ENCODE results near the gene PAX5. TPM values are rescaled to one million over a fixed set of nuclear protein-coding genes. Genes with fewer than 3 reads are reported as not detected.

PAX5 gene
- total RNA-seq, 3 donors from 2014 or later: 1.2 to 8.6 (median 1.7) TPM

GRCh38 chr9:36796671-36797419 is 237.2 kb downstream of the PAX5 start:
- Mint-ChIP-seq H3K4me1 (ENCODE audit: low read depth) (no peaks in the 10 kb centered on the region), H3K27me3 (ENCODE audit: low read depth) (peaks cover 6% of the 10 kb centered on the region), H3K4me3 (no peak overlapping the region), H3K9me3 (peaks cover 12% of the 10 kb centered on the region), H3K36me3 (ENCODE audit: insufficient read depth) (no peaks in the 10 kb centered on the region)
- ATAC-seq: no peak
- DNase-seq: no peak

- DNase-seq (no peak), ATAC-seq (no peak)
- Mint-ChIP-seq H3K4me3 (no peak overlapping the region), H3K9me3 (peaks cover 12% of the 10 kb centered on the region), H3K27me3 (ENCODE audit: low read depth) (peaks cover 5% of the 10 kb centered on the region), H3K4me1 (ENCODE audit: low read depth) (no peaks in the 10 kb centered on the region), H3K36me3 (ENCODE audit: insufficient read depth) (no peaks in the 10 kb centered on the region)
Observed at GRCh38 chr9:36794461-36794860, 239.6 kb downstream of the PAX5 start.

GRCh38 chr9:36793277-36793676 is 240.8 kb downstream of the PAX5 start:
- Mint-ChIP-seq H3K4me3 (no peak overlapping the region), H3K27me3 (ENCODE audit: low read depth) (peaks cover 5% of the 10 kb centered on the region), H3K36me3 (ENCODE audit: insufficient read depth) (no peaks in the 10 kb centered on the region), H3K9me3 (peaks cover 12% of the 10 kb centered on the region), H3K4me1 (ENCODE audit: low read depth) (no peaks in the 10 kb centered on the region)
- ATAC-seq: no peak
- DNase-seq: no peak

GRCh38 chr9:36791222-36791950 is 242.7 kb downstream of the PAX5 start:
- Mint-ChIP-seq H3K27me3 (ENCODE audit: low read depth) (peaks cover 6% of the 10 kb centered on the region), H3K36me3 (ENCODE audit: insufficient read depth) (no peaks in the 10 kb centered on the region), H3K9me3 (peaks cover 12% of the 10 kb centered on the region), H3K4me3 (no peak overlapping the region), H3K4me1 (ENCODE audit: low read depth) (no peaks in the 10 kb centered on the region)
- ATAC-seq (no peak), DNase-seq (no peak)

GRCh38 chr9:36789886-36790285 is 244.2 kb downstream of the PAX5 start:
- DNase-seq (no peak), ATAC-seq (no peak)
- H3K9me3 Mint-ChIP-seq: peaks cover 12% of the 10 kb centered on the region
- no peaks in the 10 kb centered on the region for H3K36me3 Mint-ChIP-seq (ENCODE audit: insufficient read depth)
- H3K4me1 Mint-ChIP-seq (ENCODE audit: low read depth): no peaks in the 10 kb centered on the region
- no peak overlapping the region for H3K4me3 Mint-ChIP-seq
- peaks cover 12% of the 10 kb centered on the region for H3K27me3 Mint-ChIP-seq (ENCODE audit: low read depth)

- peaks cover 6% of the 10 kb centered on the region for H3K9me3 Mint-ChIP-seq
- ATAC-seq: no peak
- peaks cover 12% of the 10 kb centered on the region for H3K27me3 Mint-ChIP-seq (ENCODE audit: low read depth)
- H3K4me1 Mint-ChIP-seq (ENCODE audit: low read depth): no peaks in the 10 kb centered on the region
- no peak for DNase-seq
- H3K4me3 Mint-ChIP-seq: no peak overlapping the region
- no peaks in the 10 kb centered on the region for H3K36me3 Mint-ChIP-seq (ENCODE audit: insufficient read depth)
Observed at GRCh38 chr9:36788534-36788933, 245.5 kb downstream of the PAX5 start.

GRCh38 chr9:36787709-36788108 is 246.4 kb downstream of the PAX5 start:
- H3K36me3 Mint-ChIP-seq (ENCODE audit: insufficient read depth): no peaks in the 10 kb centered on the region
- no peaks in the 10 kb centered on the region for H3K9me3 Mint-ChIP-seq
- no peak for ATAC-seq
- DNase-seq: no peak
- peaks cover 16% of the 10 kb centered on the region for H3K27me3 Mint-ChIP-seq (ENCODE audit: low read depth)
- H3K4me1 Mint-ChIP-seq (ENCODE audit: low read depth): no peaks in the 10 kb centered on the region
- no peak overlapping the region for H3K4me3 Mint-ChIP-seq

Other genes with a start within 250 kb of the PAX5 start
- gene ZCCHC7, start 86.3 kb upstream of the PAX5 start, total RNA-seq: 10 to 100 TPM; 23.6 to 25.6 (median 24.8) TPM

Data from activated T-cell treated with anti-CD3 and anti-CD28 coated beads, Interleukin-2, amount 50 U/mL, for 4 hours (primary cell).